Ascending aorta (tissue), 2 donors: ENCODE data around the gene PFKFB4. TPM values are rescaled to one million over a fixed set of nuclear protein-coding genes. Genes with fewer than 3 reads are reported as not detected.
A peak's percentile ranks its signal among the peaks of the same experiment; 100 is the strongest.

Experiments used
- DNase-seq, 2 donors: peaks; one replicate each; pipeline ENCODE4 v3.0.0-alpha.2; 2019; ENCODE audit warnings: low spot score in 2 of 2
- H3K27ac ChIP-seq, 2 donors: fragments of 200-600 bp; sonication (generic); one replicate each; pipeline ENCODE4 v1.5.1; 2016 to 2017; ENCODE audit warnings: mild to moderate bottlenecking in 1 of 2
- H3K27me3 ChIP-seq: fragments of 200-600 bp; sonication (generic); one replicate; pipeline ENCODE4 v1.5.1; 2017
- H3K36me3 ChIP-seq, 2 donors: fragments of 200-600 bp; sonication (generic); one replicate each; pipeline ENCODE4 v1.5.1; 2016
- H3K4me1 ChIP-seq, 2 donors: fragments of 200-600 bp; sonication (generic); one replicate each; pipeline ENCODE4 v1.5.1; 2016 to 2017; ENCODE audit warnings: mild to moderate bottlenecking in 1 of 2
- H3K4me3 ChIP-seq, 2 donors: fragments of 200-600 bp; sonication (generic); one replicate each; pipeline ENCODE4 v1.5.1; 2016 to 2017; ENCODE audit warnings: mild to moderate bottlenecking in 1 of 2
- H3K9me3 ChIP-seq, 2 donors: fragments of 200-600 bp; sonication (generic); one replicate each; pipeline ENCODE4 v1.5.1; 2016
- CTCF ChIP-seq, 3 experiments: fragments of 200-600 bp in 2 of 3; fragments of 450-650 bp in 1 of 3; sonication (generic) in 2 of 3; IDR thresholded peaks; one replicate each; pipeline ENCODE4 v1.5.1; 2016 to 2019; ENCODE audit warnings: antibody characterized with exemption in 3 of 3, mild to moderate bottlenecking in 1 of 3, moderate library complexity in 1 of 3
- intact Hi-C: fragments of 100-400 bp; cut with DNase I; formaldehyde crosslinking; loops from one replicate; pipeline ENCODE4 v1.15.1; 2023
- total RNA-seq: library from RNA; depleted of rRNA; stranded (reverse); fragments of >200 nt; gene quantifications from one replicate; pipeline ENCODE4 v1.1.0, GENCODE V29; 2016

Gene PFKFB4
- total RNA-seq, 1 donor from 2014 or later = 3.7 TPM

- no peak overlapping the region for H3K4me3 ChIP-seq
- DNase-seq = no peak
- H3K27ac ChIP-seq = no peak overlapping the region
- no peaks in the 10 kb centered on the region for H3K27me3 ChIP-seq
- H3K36me3 ChIP-seq = peaks cover 0 to 2% of the 10 kb centered on the region in 2 donors
- no peaks in the 10 kb centered on the region for H3K9me3 ChIP-seq
- no peak for TF ChIP-seq CTCF (IDR thresholded peaks at IDR 0.05)
- intact Hi-C loops = no loop called here
- no peaks in the 10 kb centered on the region for H3K4me1 ChIP-seq
Observed at GRCh38 chr3:48514431-48515227, 42.0 kb downstream of the PFKFB4 start.

- TF ChIP-seq CTCF (IDR thresholded peaks at IDR 0.05) = no peak
- Histone ChIP-seq H3K27me3 (no peaks in the 10 kb centered on the region), H3K9me3 (no peaks in the 10 kb centered on the region), H3K27ac (no peak overlapping the region), H3K4me1 (peaks cover 0 to 8% of the 10 kb centered on the region in 2 donors), H3K4me3 (no peak overlapping the region), H3K36me3 (no peaks in the 10 kb centered on the region)
- DNase-seq = no peak
- intact Hi-C loops = no loop called here
Observed at GRCh38 chr3:48511551-48511950, 45.1 kb downstream of the PFKFB4 start.

GRCh38 chr3:48507256-48508061 is 49.1 kb downstream of the PFKFB4 start:
- DNase-seq = peak; percentile 35 to 81
- intact Hi-C loops = loop anchor here (1.0 to 5.0 kb wide), 2 partner anchors 42 to 130 kb away; partner anchors contain the start of gene SLC26A6
- H3K9me3 ChIP-seq = no peaks in the 10 kb centered on the region
- peak overlapping the region; percentile 69 to 76 for H3K27ac ChIP-seq
- H3K36me3 ChIP-seq = no peaks in the 10 kb centered on the region
- H3K4me3 ChIP-seq = no peak overlapping the region
- H3K4me1 ChIP-seq = peaks cover 0 to 23% of the 10 kb centered on the region in 2 donors
- TF ChIP-seq CTCF (IDR thresholded peaks at IDR 0.05) = peak; percentile 34 to 58 (median 52)
- H3K27me3 ChIP-seq = no peaks in the 10 kb centered on the region

- no peaks in the 10 kb centered on the region for H3K36me3 ChIP-seq
- intact Hi-C loops = loop anchor here (2.0 to 5.0 kb wide), 2 partner anchors 51 to 131 kb away; partner anchors contain the start of genes PFKFB4 and SLC26A6
- H3K4me3 ChIP-seq = no peak overlapping the region
- H3K27ac ChIP-seq = peak overlapping the region in 1 of 2 donors; percentile 97
- no peak for DNase-seq
- no peak for TF ChIP-seq CTCF (IDR thresholded peaks at IDR 0.05)
- H3K4me1 ChIP-seq = peaks cover 0 to 23% of the 10 kb centered on the region in 2 donors
- H3K27me3 ChIP-seq = no peaks in the 10 kb centered on the region
- H3K9me3 ChIP-seq = no peaks in the 10 kb centered on the region
Observed at GRCh38 chr3:48505968-48506504, 50.6 kb downstream of the PFKFB4 start.

- intact Hi-C loops = loop anchor here (2.0 to 5.0 kb wide), 2 partner anchors 52 to 132 kb away; partner anchors contain the start of genes PFKFB4 and SLC26A6
- peaks cover 0 to 7% of the 10 kb centered on the region in 2 donors for H3K36me3 ChIP-seq
- no peaks in the 10 kb centered on the region for H3K27me3 ChIP-seq
- DNase-seq = no peak
- no peaks in the 10 kb centered on the region for H3K9me3 ChIP-seq
- no peak for TF ChIP-seq CTCF (IDR thresholded peaks at IDR 0.05)
- H3K4me3 ChIP-seq = peak overlapping the region; percentile 80 to 87
- H3K27ac ChIP-seq = peak overlapping the region; percentile 97 to 98
- H3K4me1 ChIP-seq = peaks cover 0 to 23% of the 10 kb centered on the region in 2 donors
Observed at GRCh38 chr3:48505146-48505545, 51.5 kb downstream of the PFKFB4 start.
